Measurements from ENCODE around the gene AKR1C8.

- TF ChIP-seq CTCF (IDR thresholded peaks at IDR 0.05) (no peak), EZH2 (IDR thresholded peaks at IDR 0.05) (no peak), EZH2phosphoT487 (IDR thresholded peaks at IDR 0.05) (no peak)
These were observed 44.1 kb upstream of the AKR1C8 start for GRCh38 chr10:5229019-5229418.

All from neural progenitor cell (in vitro differentiated cells).